GM19467 (cell line): ENCODE results near the gene CHRDL2.
"Not testable (repeated sequence)": the region's sequence is repeated elsewhere in the genome, so short reads cannot be mapped to it uniquely, and the experiment has no call there.

Experiments used
- ATAC-seq: cut with Tn5 transposase; IDR thresholded peaks from one replicate; pipeline ENCODE4 v1.9.1; 2021; ENCODE audit warnings: mild to moderate bottlenecking, moderate library complexity; ENCODE audit not compliant: unreplicated experiment

CHRDL2 gene

GRCh38 chr11:74731301-74732094 lies at the start of gene CHRDL2:
TSS of gene CHRDL2 (minus strand) at chr11:74731426. CDS start at chr11:74730888, 538 bp downstream.
- no peak for ATAC-seq

GRCh38 chr11:74780248-74781005 lies 49.2 kb upstream of the CHRDL2 start:
- no peak for ATAC-seq

GRCh38 chr11:74778581-74778980 lies 47.4 kb upstream of the CHRDL2 start:
- no peak for ATAC-seq

- ATAC-seq = no peak
Measured at GRCh38 chr11:74777877-74778276, 46.7 kb upstream of the CHRDL2 start.

GRCh38 chr11:74777038-74777437 lies 45.8 kb upstream of the CHRDL2 start:
- no peak for ATAC-seq

GRCh38 chr11:74776546-74776945 lies 45.3 kb upstream of the CHRDL2 start:
- ATAC-seq = no peak

GRCh38 chr11:74775762-74776161 lies 44.5 kb upstream of the CHRDL2 start:
- ATAC-seq = no peak

GRCh38 chr11:74773476-74773875 lies 42.2 kb upstream of the CHRDL2 start:
- ATAC-seq = no peak

GRCh38 chr11:74771139-74771538 lies 39.9 kb upstream of the CHRDL2 start:
- ATAC-seq = no peak

- ATAC-seq = no peak
Measured at GRCh38 chr11:74770456-74770855, 39.2 kb upstream of the CHRDL2 start.

- ATAC-seq = no peak
Measured at GRCh38 chr11:74769055-74769707, 38.0 kb upstream of the CHRDL2 start.

- peak; percentile 58 for ATAC-seq
Measured at GRCh38 chr11:74768172-74768651, 37.0 kb upstream of the CHRDL2 start.

- ATAC-seq = no peak
Measured at GRCh38 chr11:74766905-74767304, 35.7 kb upstream of the CHRDL2 start.

GRCh38 chr11:74756571-74756970 lies 25.3 kb upstream of the CHRDL2 start:
- ATAC-seq = no peak

GRCh38 chr11:74755395-74755995 lies 24.3 kb upstream of the CHRDL2 start:
- ATAC-seq = no peak

- no peak for ATAC-seq
Measured at GRCh38 chr11:74754507-74755252, 23.5 kb upstream of the CHRDL2 start.

GRCh38 chr11:74751303-74751702 lies 20.1 kb upstream of the CHRDL2 start:
- no peak for ATAC-seq

- not testable (repeated sequence) for ATAC-seq
Measured at GRCh38 chr11:74750598-74750997, 19.4 kb upstream of the CHRDL2 start.

GRCh38 chr11:74749965-74750296 lies 18.7 kb upstream of the CHRDL2 start:
- ATAC-seq = no peak

- peak; percentile 54 for ATAC-seq
Measured at GRCh38 chr11:74749127-74749964, 18.1 kb upstream of the CHRDL2 start.
